HG03196 (cell line): Measurements from ENCODE around the gene AVPR2.

Experiments used
- ATAC-seq: cut with Tn5 transposase; IDR thresholded peaks from one replicate; pipeline ENCODE4 v1.9.1; 2021; ENCODE audit not compliant: unreplicated experiment

Gene AVPR2

DNA sequence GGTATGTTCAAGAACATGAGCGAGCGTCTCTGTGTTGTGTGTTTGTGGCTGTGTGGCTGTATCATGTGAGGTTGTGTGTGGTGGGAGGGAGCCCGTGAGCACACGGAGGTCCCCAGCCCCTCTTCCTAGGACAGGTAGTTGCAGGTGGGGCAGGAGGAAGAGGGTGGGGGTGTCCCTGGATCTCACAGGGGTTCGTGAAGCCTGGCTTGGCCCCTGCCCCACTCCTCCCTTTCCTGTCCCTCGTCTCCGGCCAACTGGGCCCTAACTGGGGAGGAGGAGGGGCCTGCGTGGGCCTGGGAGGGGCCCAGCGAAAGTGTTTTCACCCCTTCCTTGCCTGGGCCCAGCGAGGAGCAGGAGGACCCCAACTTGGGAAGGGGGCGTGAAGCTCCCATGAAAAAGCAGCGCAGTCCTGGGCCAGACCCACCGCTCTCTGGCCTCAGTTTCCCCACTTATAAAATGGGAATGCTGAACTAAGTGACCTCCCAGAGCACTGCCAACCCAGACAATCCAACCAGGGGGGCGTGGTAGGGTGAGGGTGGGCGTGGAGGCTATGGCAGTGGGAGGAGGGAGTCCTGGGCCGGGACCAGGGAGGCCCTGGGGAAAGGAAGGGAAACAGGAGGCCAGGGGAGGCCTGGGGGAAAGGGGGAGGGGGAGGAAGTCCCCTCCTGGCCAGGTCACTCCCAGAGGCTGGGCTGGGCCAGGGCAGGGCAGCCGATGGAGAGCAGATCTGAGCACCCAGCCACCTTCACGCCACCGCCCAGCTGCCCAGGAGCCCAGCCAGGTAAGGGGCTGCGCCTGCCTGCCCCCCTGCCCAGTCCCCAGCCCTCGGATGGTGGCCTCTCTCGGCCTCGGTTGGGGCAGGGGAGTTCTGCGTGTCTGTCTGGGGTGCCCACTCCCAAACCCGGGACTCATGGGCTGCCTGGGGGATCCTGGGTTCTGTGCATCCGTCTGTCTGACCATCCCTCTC lies at the start of gene AVPR2:
AVPR2 (plus strand) TSS at position 683 of the 967 bp plus-strand sequence. CDS start 473 bp downstream, outside the sequence.
- no peak for ATAC-seq

- no peak for ATAC-seq
Measured at GRCh38 chrX:153854702-153855101, 49.8 kb upstream of the AVPR2 start.

DNA sequence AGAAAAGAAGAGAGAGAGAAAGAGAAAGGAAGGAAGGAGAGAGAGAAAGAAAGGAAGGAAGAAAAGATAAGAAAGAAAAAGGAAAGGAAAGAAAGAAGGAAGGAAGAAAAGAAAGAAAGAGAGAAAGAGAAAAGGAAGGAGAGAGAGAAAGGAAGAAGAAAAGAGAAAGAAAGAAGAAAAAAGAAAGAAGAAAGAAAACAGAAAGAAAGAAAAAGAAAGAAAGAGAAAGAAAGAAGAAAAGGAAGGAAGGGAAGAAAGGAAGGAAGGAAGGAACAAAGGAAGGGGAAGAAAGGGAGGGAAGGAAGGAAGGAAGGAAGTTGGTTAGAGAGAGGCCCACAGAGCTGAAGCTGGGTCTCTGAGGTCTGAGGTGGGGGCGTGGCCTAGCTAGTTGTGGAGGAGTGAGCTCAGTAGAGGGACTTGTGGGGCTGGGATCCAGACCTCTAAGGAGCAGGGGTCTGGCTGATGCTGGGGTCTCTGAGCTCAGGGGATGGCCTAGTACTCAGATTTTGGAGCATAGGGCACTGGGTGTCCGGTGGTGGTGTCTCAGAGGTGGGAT lies 47.0 kb upstream of the AVPR2 start:
- no peak for ATAC-seq

DNA sequence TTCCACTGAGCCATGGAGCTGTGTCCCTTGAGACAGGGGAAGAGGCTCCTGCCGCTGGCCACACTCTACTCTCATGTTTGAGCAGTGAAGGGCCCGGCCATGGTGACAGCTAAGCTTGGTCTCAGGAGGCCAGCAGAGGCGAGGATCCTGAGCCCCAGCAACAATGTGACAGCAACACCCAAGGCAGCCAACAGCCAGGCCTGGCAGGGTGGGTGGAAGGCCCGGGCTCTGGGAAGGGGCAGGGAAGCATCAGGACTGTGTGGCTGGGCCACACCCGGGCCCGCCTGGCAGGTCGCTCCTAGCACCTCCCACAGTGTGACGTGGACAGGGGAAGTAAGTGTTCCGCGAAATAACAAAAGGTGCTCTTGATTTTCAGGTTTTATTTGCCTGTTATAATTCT lies 43.3 kb upstream of the AVPR2 start:
- no peak for ATAC-seq

GRCh38 chrX:153861733-153862310 lies 42.7 kb upstream of the AVPR2 start:
- ATAC-seq, result no peak

GRCh38 chrX:153862369-153863250 lies 41.9 kb upstream of the AVPR2 start:
- ATAC-seq, result no peak

- ATAC-seq, result no peak
Measured at GRCh38 chrX:153863251-153863991, 41.1 kb upstream of the AVPR2 start.

GRCh38 chrX:153864101-153864500 lies 40.4 kb upstream of the AVPR2 start:
- no peak for ATAC-seq

- no peak for ATAC-seq
Measured at GRCh38 chrX:153864561-153865320, 39.7 kb upstream of the AVPR2 start.

GRCh38 chrX:153865321-153865580 lies 39.2 kb upstream of the AVPR2 start:
- ATAC-seq, result no peak

GRCh38 chrX:153865685-153866084 lies 38.8 kb upstream of the AVPR2 start:
- ATAC-seq, result no peak

DNA sequence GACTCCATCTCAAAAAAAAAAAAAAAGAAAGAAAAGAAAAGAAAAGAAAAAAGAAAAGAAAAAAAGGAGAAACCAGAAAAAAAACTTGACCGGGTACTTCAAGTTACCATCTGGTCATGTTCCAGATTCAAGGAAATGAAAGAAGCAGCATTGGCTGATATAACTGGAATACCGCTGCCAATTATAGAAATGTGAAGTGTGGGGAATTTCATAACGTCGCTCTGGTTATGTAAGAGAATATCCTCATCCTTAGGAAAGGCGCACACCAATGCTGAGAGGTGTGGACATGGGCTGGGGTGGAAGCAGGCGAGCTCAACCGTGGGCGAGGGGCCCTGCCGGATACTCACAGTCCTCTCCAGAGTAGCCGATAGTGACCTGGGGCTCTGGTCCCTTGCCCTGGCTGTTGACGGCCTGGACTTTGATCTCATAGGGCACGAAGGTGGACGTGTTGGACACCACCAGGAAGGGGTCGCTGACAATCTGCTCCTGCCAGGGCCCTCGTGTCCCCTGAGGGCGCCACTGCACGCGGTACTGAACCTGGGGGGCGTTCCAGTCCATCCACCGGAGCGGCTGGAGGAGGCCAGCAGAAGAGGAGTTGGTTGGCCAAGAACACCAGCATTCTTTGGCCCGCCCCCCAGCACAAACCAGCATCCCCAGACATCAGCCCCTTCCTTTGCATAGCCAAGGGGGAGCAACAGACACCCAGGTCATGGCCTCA lies 38.0 kb upstream of the AVPR2 start:
- ATAC-seq, result no peak

GRCh38 chrX:153867139-153867538 lies 37.3 kb upstream of the AVPR2 start:
- ATAC-seq, result no peak

GRCh38 chrX:153867671-153868070 lies 36.8 kb upstream of the AVPR2 start:
- no peak for ATAC-seq

GRCh38 chrX:153868576-153869472 lies 35.6 kb upstream of the AVPR2 start:
- no peak for ATAC-seq

DNA sequence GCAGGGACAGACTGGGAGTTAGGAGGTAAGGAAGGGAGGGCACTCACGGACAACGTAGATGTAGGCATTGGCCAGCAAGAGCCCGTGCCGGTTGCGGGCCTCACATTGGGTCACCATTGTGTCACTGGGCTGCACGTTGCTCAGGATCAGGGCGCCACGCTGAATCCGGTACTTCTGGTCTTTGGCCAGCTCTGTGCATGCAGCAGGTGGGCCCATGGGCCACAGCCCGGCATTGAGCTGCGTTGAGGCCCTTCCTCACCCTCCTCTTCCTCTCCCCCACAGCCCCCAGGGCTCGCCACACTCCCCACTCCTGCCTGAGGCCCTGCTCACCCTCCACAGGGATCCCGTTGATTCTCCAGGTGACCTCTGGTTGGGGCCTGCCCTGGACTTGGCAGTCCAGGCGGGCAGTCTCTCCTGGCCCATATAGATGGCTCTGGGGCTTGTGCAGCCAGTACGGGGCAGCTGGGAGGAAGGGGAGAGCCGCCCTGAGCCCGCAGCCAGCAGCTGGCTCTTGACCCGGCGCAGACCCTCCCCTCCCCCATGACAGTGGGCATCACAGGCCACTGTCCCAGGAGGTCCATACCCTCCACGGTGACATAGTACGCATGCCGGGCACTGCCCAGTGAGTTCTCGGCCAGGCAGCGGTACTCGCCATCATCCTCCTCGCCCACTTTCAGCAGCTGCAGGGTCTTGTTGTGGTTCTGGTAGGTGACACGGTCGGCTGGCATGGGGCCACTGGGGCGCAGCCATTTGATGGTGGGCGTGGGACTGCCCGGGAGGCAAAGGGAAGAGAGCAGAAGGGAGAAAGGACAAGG lies 34.8 kb upstream of the AVPR2 start:
- no peak for ATAC-seq

- no peak for ATAC-seq
Measured at GRCh38 chrX:153870288-153870690, 34.2 kb upstream of the AVPR2 start.
